Measurements from ENCODE around the gene PRTG. TPM values are rescaled to one million over a fixed set of nuclear protein-coding genes. Genes with fewer than 3 reads are reported as not detected.

PRTG gene
- total and polyA plus RNA-seq, 9 of the 15 experiments (the other 6 are each of a cell fraction or from before 2014, with no cell fraction given): under 0.01 to 0.14 (median 0.06) TPM; not detected in 1

DNA sequence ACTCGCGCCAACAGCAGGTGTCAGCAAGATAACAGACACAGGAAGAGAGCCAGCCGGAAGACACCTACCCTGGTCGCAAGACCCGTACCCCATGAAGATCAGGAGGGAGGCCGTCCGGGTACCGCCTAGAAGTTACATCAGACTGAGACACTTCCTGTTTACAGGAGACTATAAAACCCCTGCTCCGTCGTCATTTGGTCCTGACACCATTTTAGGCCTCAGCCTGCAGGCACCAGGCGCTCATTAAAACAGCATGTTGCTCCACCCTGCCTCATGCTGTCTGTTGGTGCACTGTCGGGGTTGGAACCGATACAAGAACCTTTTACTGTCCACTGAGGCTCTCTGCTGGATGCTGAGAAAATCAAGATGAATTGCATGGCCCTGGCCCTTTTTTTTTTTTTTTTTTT is 15.6 kb upstream of the PRTG start (continued):
- TF ChIP-seq CEBPG (CRISPR knock-in tag; IDR thresholded peaks at IDR 0.05) (no peak), CEBPG (tag; conservative IDR thresholded peaks at IDR 0.05 in 1 of 2, IDR thresholded peaks at IDR 0.05 in 1 of 2) (peak in 1 of 2 experiments; percentile 55; a peak in 1 of 4 replicates), PHF21A (IDR thresholded peaks at IDR 0.05; ENCODE audit: borderline replicate concordance, low read depth) (no peak), NFE2L1 (tag; IDR thresholded peaks at IDR 0.05; ENCODE audit: borderline replicate concordance, low read depth) (no peak), CEBPB (tag; IDR thresholded peaks at IDR 0.05) (no peak), TCFL5 (CRISPR knock-in tag; conservative IDR thresholded peaks at IDR 0.05) (no peak), SMARCE1 (IDR thresholded peaks at IDR 0.05) (no peak), POLR2G (IDR thresholded peaks at IDR 0.05; ENCODE audit: low read depth, low read length) (0 out of 2 replicates have a peak, but pooled peaks have one; percentile 28), ZNF354B (CRISPR knock-in tag; IDR thresholded peaks at IDR 0.05) (no peak), SLC30A9 (CRISPR knock-in tag; IDR thresholded peaks at IDR 0.05) (no peak), EHMT2 (IDR thresholded peaks at IDR 0.05) (no peak), CXXC5 (CRISPR knock-in tag; IDR thresholded peaks at IDR 0.05) (peak; percentile 13; the same call in 1 of the 2 replicates), FOXJ3 (CRISPR knock-in tag; IDR thresholded peaks at IDR 0.05) (no peak), FOXP1 (CRISPR knock-in tag; IDR thresholded peaks at IDR 0.05) (no peak), DNMT1 (IDR thresholded peaks at IDR 0.05) (no peak), L3MBTL2 (IDR thresholded peaks at IDR 0.05) (peak; percentile 67), RAD51 (IDR thresholded peaks at IDR 0.05; ENCODE audit: borderline replicate concordance, low read depth) (no peak)
- TF ChIP-seq, protein P1, sequence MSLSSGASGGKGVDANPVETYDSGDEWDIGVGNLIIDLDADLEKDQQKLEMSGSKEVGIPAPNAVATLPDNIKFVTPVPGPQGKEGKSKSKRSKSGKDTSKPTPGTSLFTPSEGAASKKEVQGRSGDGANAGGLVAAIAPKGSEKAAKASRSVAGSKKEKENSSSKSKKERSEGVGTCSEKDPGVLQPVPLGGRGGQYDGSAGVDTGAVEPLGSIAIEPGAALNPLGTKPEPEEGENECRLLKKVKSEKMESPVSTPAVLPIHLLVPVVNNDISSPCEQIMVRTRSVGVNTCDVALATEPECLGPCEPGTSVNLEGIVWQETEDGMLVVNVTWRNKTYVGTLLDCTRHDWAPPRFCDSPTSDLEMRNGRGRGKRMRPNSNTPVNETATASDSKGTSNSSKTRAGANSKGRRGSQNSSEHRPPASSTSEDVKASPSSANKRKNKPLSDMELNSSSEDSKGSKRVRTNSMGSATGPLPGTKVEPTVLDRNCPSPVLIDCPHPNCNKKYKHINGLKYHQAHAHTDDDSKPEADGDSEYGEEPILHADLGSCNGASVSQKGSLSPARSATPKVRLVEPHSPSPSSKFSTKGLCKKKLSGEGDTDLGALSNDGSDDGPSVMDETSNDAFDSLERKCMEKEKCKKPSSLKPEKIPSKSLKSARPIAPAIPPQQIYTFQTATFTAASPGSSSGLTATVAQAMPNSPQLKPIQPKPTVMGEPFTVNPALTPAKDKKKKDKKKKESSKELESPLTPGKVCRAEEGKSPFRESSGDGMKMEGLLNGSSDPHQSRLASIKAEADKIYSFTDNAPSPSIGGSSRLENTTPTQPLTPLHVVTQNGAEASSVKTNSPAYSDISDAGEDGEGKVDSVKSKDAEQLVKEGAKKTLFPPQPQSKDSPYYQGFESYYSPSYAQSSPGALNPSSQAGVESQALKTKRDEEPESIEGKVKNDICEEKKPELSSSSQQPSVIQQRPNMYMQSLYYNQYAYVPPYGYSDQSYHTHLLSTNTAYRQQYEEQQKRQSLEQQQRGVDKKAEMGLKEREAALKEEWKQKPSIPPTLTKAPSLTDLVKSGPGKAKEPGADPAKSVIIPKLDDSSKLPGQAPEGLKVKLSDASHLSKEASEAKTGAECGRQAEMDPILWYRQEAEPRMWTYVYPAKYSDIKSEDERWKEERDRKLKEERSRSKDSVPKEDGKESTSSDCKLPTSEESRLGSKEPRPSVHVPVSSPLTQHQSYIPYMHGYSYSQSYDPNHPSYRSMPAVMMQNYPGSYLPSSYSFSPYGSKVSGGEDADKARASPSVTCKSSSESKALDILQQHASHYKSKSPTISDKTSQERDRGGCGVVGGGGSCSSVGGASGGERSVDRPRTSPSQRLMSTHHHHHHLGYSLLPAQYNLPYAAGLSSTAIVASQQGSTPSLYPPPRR (CRISPR knock-in tag; IDR thresholded peaks at IDR 0.05; ENCODE audit: borderline replicate concordance): no peak
- TF ChIP-seq, protein P2, sequence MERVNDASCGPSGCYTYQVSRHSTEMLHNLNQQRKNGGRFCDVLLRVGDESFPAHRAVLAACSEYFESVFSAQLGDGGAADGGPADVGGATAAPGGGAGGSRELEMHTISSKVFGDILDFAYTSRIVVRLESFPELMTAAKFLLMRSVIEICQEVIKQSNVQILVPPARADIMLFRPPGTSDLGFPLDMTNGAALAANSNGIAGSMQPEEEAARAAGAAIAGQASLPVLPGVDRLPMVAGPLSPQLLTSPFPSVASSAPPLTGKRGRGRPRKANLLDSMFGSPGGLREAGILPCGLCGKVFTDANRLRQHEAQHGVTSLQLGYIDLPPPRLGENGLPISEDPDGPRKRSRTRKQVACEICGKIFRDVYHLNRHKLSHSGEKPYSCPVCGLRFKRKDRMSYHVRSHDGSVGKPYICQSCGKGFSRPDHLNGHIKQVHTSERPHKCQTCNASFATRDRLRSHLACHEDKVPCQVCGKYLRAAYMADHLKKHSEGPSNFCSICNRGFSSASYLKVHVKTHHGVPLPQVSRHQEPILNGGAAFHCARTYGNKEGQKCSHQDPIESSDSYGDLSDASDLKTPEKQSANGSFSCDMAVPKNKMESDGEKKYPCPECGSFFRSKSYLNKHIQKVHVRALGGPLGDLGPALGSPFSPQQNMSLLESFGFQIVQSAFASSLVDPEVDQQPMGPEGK (CRISPR knock-in tag; IDR thresholded peaks at IDR 0.05; ENCODE audit: borderline replicate concordance): no peak
- TF ChIP-seq, protein P3, sequence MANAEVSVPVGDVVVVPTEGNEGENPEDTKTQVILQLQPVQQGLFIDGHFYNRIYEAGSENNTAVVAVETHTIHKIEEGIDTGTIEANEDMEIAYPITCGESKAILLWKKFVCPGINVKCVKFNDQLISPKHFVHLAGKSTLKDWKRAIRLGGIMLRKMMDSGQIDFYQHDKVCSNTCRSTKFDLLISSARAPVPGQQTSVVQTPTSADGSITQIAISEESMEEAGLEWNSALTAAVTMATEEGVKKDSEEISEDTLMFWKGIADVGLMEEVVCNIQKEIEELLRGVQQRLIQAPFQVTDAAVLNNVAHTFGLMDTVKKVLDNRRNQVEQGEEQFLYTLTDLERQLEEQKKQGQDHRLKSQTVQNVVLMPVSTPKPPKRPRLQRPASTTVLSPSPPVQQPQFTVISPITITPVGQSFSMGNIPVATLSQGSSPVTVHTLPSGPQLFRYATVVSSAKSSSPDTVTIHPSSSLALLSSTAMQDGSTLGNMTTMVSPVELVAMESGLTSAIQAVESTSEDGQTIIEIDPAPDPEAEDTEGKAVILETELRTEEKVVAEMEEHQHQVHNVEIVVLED (CRISPR knock-in tag; IDR thresholded peaks at IDR 0.05): no peak

Measured in K562 (cell line).